Retina (tissue), 1 donor: Measurements from ENCODE around the gene LRRTM4.

Experiments
- DNase-seq: peaks from one replicate; pipeline ENCODE4 v3.0.0-alpha.2; 2016

Gene LRRTM4

GRCh38 chr2:77521931-77522470 lies at the start of gene LRRTM4:
Gene LRRTM4, minus strand, starts transcription at chr2:77522376.
- DNase-seq, result peak; percentile 74

DNA sequence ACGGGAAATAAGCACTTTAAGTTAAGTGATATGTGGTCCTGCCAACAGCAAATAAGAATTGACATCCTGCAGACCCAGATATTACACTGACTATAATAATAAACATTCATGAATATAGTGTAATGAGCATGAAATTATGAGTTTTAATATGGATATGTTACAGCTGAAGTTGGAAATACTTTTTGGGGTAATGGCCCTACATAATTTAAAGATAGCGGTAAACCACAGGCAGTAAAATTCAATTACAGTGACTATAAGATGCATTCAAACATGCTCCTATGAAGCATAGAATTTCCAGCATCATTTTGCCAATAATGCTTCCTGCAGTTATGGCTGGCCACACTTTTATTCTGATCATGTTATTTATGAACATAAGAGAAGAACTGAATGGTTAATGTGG lies 49.4 kb upstream of the LRRTM4 start:
- DNase-seq, result no peak

GRCh38 chr2:77567723-77568122 lies 45.5 kb upstream of the LRRTM4 start:
- peak; percentile 35 for DNase-seq

- no peak for DNase-seq
Measured at GRCh38 chr2:77566582-77566981, 44.4 kb upstream of the LRRTM4 start.

DNA sequence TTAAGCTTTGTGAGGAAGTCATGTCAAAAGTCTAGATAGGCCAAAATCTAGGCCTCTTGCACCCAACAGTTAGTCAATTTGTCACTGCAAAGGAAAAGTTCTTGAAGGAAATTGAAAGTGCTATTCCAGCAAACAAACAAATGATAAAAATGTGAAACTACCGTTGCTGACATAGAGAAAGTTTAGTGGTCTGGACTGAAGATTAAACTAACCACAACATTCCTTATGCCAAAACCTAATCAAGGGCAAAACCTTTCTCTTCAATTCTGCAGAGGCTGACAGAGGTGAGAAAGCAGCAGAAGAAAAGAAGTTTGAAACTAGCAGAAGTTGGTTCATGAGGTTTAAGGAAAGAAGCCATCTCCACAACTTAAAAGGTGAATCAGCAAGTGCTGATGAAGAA lies 44.0 kb upstream of the LRRTM4 start:
- DNase-seq, result no peak

GRCh38 chr2:77552956-77553355 lies 30.8 kb upstream of the LRRTM4 start:
- peak; percentile 10 for DNase-seq

- DNase-seq, result no peak
Measured at GRCh38 chr2:77538031-77538430, 15.9 kb upstream of the LRRTM4 start.

DNA sequence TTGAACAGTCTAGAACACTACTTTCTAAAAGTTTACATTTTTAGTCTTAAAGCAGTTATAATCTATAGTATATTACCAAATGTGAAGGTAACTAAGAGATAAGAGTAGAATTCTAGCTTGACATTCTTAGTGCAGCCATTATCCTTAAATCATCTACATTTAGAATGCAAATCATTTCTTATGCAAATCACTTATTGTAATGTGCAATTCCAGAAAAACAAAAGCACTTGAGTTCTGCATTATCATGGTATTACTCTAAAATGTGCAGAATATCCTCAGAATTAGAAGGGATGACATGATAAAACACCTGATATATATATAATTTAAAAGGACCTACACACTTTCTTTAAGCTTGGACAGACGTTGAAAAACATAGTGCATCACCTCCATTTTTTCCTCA lies 712 bp upstream of the LRRTM4 start:
- no peak for DNase-seq

DNA sequence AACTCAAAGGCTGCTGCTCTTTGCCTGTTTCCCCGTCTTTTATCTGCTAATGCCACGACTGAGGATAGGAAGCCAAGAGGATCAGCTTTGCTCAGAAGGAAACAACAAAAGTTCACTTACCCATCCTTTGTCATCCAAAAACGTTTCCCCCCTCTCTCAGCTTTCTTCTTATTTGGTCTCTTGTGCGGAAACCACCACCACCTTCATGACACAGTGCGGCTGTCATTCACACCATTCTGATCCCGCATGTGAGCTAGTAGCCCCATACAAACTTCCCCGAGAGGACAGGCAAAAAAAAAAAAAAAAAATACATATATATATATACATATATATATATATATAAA lies 656 bp downstream of the LRRTM4 start:
- DNase-seq, result peak; percentile 49

- DNase-seq, result peak; percentile 49
Measured at GRCh38 chr2:77520641-77521547, 1.3 kb downstream of the LRRTM4 start.

- DNase-seq, result no peak
Measured at GRCh38 chr2:77519888-77520506, 2.2 kb downstream of the LRRTM4 start.

DNA sequence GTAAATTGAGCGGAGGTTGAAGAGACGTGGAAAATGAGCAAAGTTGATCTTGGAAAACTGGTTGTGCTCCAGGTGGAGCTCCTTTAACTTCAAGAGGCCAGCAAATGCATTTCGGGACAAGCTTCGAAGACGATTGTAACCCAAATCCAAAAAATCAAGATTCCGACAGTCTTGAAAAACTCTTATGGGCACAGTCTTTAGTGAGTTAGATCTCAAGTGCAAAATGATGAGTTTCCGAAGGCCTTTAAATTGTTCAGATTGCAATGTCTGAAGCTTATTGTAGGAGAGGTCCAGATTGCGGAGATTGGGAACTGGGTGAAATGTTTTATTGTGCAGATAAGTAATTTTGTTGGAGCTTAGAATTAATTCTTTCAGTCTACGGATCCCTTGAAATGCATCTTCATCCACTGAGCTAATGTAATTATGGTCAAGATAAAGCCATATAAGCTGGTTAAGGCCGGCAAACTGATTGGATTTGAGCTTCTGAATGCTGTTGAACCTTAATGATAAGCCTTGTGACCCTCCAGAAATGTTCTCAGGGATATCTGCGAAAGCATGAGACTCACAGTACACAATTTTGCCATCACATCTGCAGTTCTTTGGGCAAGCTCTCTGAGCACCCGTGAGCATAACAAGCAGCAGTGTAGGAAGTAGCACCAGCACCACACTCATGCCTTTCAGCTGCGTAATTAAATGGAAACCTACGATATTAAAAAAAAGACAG lies 2.9 kb downstream of the LRRTM4 start:
- DNase-seq, result no peak

DNA sequence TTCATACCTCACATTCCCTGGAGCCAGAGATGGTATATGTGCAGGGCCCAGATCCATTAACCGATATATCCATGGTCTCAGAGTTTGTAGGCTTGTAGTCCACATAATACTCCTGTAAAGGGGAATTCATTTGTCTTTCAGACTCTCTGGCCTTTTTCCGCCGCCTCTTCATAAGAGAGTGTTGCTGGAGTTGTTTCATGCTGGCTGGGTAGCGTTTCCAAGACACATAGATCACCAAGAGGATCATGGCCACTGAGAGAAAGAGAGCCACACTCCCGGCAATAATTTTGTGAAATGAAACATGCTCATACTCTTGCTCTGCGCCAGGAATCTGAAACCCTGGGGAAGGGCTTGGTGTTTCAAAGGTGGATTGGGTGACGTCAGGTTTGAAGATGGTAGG lies 3.9 kb downstream of the LRRTM4 start:
- no peak for DNase-seq

DNA sequence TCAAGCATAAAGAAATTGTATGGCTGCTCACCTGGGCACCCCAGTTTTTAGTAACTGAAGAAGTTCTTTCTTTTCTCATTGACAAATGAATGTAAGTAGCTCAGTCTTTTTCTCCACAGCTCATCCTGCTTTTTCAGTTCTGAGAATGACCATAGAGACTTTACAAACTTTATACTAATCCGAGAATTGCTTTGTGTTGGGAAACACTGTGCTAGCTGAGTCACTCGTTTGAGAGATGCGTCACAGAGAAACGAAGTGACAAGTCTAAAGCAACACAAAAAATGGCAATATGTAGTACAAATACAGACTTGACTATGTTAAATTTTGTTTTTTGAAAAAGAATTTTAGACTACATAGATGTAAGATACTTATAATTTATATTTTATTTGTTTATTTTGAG lies 9.0 kb downstream of the LRRTM4 start:
- DNase-seq, result no peak

GRCh38 chr2:77512507-77512906 lies 9.7 kb downstream of the LRRTM4 start:
- DNase-seq, result no peak

DNA sequence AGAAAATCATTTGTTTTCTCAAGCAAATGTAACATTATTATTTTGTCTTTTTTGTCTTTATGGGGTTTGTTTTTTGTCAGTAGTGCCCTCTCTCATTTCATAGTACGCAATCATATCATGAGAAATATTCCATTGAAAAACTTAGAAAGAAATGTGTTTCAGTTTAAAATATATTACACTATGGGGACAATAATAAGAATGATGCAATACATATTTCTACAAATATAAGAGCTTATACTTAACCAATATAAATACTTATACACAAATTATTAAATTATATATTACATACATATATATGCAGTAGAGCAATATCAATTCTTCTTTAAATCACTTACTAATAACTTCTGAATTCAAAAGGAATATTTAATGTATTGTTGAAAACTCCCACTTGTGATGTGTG lies 13.7 kb downstream of the LRRTM4 start:
- no peak for DNase-seq

GRCh38 chr2:77507657-77508056 lies 14.5 kb downstream of the LRRTM4 start:
- DNase-seq, result no peak

DNA sequence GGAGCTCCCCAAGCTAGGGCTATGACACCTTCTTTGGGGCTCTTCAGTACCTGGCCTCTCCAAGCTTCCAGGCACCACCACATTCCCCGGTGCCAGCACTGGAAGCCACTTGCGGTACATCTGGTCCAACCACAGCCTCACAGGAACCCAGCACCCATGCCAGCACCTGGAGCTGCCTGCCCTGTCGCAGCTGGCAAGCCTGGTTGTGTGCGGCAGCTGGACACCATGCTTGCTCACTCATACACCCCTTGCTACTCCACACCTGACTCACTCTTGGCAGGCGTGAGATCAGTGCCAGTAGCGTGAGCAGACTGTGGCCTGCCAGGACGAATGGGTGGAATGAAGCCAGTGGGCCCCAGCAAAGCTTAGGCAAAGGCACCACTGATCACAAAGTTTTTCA lies 34.0 kb downstream of the LRRTM4 start:
- DNase-seq, result no peak

- no peak for DNase-seq
Measured at GRCh38 chr2:77487074-77487803, 34.9 kb downstream of the LRRTM4 start.

- DNase-seq, result no peak
Measured at GRCh38 chr2:77484026-77484425, 38.1 kb downstream of the LRRTM4 start.

- no peak for DNase-seq
Measured at GRCh38 chr2:77479895-77480294, 42.3 kb downstream of the LRRTM4 start.

GRCh38 chr2:77479395-77479794 lies 42.8 kb downstream of the LRRTM4 start:
- no peak for DNase-seq

DNA sequence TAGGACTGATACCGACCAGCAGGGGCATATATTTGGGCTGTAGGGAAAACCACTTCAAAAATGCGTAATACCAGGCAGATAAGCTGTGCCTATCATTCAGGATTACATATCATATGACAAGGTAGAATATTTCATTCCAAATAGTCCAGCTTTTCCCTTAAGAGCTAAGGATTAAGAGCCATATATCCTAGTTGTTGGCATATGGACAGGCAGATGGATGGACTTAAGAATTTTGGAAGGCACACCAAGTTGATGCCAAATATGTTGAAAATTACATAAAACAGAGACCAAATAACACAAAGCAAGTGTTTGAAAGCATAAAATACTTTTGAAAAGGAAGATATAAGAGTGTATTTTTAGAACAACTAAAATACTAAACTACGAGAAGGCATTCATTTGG lies 52.1 kb downstream of the LRRTM4 start:
- no peak for DNase-seq
